Retinal pigment epithelial cell (primary cell): ENCODE results near the gene ANKLE1.

ENCODE experiments used
- DNase-seq: peaks from one replicate; pipeline ENCODE4 v3.0.0-alpha.2; 2010; ENCODE audit warnings: low read depth
- H3K4me3 ChIP-seq: 2 replicates; pipeline ENCODE4 v1.5.1; 2011; ENCODE audit warnings: mild to moderate bottlenecking, low read length, control low read depth, moderate library complexity
- TF ChIP-seq, protein P1 (sequence below): conservative IDR thresholded peaks from 2 replicates; pipeline ENCODE4 v1.5.1; 2011; ENCODE audit warnings: low read depth, low read length, control low read depth, inconsistent platforms

ANKLE1 gene

DNA sequence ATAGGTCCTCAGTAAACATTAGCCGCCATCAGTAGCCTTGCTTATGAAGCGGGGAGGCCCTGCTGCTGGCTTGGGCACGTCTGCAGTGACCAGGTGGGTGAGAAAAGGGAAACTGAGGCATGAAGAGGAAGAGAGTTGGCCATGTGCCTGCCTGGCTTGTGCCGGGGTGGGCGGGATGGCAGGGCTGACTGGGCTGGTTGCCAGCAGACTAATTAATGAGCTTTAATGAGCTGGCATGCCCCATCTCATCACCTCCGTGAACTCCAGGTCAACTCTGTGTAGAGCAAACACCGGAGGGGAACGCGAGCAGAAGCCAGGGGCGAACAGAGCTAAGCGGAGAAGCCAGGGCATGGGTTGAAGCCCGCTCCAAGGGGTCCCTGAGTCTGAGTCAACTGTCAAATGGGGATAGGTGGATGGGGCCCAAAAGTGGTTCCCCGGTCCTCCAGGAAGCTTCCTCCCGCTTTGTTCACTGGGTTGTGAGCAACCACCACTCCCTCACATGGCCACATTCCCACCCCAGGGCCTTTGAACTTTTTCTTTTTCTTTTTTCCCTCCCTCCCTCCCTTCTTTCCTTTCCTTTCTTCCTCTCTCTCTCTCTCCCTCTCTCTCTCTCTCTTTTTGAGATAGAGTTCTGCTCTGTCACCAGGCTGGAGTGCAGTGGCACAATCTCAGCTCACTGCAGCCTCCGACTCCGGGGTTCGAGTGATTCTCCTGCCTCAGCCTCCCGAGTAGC, 44.7 kb upstream of the ANKLE1 start:
- TF ChIP-seq, protein P1, sequence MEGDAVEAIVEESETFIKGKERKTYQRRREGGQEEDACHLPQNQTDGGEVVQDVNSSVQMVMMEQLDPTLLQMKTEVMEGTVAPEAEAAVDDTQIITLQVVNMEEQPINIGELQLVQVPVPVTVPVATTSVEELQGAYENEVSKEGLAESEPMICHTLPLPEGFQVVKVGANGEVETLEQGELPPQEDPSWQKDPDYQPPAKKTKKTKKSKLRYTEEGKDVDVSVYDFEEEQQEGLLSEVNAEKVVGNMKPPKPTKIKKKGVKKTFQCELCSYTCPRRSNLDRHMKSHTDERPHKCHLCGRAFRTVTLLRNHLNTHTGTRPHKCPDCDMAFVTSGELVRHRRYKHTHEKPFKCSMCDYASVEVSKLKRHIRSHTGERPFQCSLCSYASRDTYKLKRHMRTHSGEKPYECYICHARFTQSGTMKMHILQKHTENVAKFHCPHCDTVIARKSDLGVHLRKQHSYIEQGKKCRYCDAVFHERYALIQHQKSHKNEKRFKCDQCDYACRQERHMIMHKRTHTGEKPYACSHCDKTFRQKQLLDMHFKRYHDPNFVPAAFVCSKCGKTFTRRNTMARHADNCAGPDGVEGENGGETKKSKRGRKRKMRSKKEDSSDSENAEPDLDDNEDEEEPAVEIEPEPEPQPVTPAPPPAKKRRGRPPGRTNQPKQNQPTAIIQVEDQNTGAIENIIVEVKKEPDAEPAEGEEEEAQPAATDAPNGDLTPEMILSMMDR = no peak
- DNase-seq = no peak
- H3K4me3 ChIP-seq = no peak overlapping the region

DNA sequence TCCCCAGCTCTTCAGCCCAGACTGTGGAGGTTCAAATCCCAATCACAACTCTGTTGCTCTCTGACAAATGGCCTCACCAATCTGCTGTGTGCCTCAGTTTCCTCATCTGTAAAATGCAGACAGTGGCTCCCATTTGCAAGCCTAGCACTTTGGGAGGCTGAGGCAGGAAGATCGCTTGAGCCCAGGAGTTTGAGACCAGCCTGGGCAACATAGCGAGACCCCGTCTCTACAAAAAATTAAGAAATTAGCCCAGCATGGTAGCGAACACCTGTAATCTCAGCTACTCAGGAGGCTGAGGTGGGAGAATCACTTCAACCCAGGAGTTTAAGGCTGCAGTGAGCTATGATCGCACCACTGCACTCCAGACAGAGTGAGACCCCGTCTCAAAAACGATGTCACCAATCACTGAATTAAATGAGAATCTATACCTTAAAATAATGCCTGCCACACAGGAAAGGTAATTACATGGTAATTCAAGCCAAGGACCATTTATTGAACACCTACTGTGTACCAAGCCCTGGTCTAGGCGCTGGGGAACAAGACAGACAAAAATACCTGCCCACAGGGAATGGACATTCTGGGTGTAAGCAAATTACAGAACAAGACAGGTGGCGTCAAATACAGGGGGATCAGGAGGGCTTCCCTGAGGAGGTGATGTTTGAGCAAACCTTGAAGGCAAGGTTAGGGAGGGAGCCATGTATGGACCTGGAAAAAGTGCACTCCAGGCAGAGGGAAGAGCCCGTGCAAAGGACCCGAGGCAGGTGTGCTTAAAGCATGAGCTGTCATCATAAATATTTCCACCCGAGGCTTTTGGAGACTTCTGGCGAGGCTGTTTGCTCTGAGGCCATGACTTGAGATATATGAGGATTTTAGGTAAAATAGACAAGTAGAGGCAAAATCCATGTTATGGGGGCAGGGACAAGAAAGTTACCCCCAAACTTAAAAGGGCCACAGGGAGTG, 43.7 kb upstream of the ANKLE1 start:
- H3K4me3 ChIP-seq = no peak overlapping the region
- DNase-seq = no peak
- TF ChIP-seq, protein P1 = no peak

DNA sequence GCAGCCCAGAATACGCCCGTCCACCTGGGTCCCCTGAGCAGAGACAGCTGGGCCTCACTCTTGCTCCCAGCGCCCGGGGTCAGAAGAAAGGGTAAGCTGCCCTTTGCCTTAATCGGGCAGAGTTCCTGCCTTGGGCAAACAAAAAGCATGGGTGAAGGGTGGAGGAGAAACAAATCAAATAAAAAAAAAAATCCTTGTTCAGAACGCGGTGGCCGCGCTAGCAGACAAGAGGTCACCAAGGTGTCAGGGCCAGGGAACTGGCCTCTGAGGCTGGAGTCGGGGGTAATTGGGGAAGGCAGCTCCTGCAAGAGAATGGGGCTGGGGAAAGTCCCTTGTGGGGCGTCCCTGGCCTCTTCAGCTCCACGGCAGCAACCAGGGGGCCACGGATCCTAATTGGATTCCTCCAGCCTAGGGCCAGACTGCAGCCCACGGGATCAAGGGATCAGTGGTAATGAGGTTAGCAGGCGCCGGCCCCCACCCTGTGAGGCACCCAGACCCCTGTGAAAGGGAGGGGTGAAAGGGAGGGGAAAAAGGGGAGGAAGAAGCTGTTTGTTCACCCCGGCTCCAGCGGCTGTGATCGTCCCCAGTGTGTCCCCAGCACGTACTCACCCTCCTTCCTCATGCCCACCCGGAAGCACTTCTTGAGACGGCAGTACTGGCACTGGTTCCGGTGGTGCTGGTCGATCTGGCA, 41.5 kb upstream of the ANKLE1 start:
- no peak for DNase-seq
- TF ChIP-seq, protein P1 = no peak
- H3K4me3 ChIP-seq = no peak overlapping the region

DNA sequence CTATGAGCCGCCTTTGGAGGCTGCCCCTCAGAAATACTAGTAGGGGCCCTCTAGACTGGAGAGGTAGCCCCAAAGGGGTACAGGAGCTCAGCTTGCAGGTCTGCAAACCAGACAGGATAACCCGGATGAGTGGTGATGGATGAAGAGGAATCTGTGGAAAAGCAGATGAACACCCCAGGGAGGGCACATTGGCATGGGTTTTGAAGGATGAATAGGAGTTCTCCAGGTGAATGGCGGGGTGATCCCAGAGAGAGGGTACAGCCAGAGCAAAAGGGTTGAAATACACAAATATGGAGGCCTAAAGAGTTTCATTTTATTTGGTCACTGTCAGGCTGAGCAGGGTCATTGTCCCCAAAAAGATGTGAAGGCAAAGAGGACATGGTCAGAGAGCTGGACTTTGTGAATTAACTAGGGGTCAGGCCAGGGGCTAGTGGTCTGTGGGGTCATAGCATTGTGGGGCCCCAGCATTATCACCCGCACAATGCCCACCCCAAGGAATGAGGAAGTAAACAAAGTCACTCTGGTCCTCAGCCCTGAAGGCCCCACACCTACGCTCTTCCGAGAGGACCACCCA, 40.8 kb upstream of the ANKLE1 start:
- TF ChIP-seq, protein P1 = no peak
- no peak for DNase-seq
- no peak overlapping the region for H3K4me3 ChIP-seq

DNA sequence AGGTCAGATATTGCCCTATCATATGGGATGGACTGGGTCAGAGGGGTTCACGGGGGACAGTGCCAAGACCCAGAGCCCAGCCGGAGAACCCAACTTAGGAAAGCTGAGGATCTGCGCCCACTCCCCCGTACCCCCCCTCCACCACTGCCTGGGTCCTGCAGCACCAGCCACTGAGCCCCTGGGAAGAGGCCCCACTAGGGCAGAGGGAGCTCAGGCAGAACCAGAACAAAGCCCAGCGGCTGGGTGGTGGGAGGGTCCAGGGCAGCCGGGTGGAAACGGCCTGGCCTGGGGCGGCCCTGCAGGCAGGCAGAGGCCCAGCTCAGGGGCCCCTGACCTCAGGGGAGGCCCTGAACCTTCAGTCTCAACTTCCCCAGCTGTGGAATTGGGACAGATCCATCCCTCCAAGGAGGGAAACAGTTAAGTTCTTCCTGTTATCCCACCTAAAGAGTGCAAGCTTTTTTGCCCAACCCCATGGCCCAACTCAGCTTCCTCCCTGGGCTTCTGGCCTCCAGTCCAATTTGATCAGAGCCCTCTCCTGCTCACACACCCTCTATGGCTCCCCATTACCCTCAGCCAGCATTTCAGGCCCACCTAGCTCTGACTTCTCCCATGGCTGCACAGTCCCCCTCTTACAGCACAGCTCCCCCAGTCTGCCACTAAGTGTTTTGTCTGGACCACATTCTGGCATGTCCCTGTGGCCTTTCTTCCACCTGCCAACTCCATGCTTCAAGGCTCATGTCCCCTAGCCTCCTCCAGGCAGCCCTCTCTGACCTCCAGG, 39.1 kb upstream of the ANKLE1 start:
- DNase-seq = no peak
- TF ChIP-seq, protein P1 = no peak
- H3K4me3 ChIP-seq = no peak overlapping the region

DNA sequence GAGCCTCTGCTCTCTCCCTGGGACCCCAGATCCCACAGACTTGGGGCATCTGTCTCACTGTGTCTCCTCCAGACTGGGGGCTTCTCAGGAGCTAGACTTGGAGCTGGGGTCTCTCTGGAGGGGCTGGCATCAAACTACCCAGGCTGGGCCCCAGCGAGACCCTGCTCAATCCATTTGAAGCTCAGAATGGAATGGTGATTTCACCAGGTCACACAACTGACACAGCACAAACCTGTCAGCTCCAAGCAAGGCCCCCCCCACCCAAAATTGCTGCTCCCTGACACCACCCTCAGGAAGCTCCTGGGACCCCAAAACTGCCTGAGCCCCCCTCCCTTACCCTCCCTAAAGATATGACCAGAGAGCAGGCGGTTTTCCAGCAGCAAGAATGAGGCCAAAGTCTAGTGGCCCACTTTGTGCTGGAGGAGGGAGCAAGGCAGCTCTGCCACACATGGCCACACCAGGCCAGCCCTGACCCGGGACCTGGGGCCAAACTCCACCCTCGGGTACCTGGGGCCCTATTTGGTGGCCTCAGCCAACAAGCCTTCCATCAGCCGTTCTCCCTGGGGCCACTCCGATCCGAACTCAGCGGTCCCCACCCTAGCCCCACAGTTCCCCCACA, 38.4 kb upstream of the ANKLE1 start:
- no peak for DNase-seq
- peak overlapping the region; percentile 65 for H3K4me3 ChIP-seq
- TF ChIP-seq, protein P1 = no peak
